Measurements from ENCODE around the gene EFCAB8. TPM values are rescaled to one million over a fixed set of nuclear protein-coding genes. Genes with fewer than 3 reads are reported as not detected.
"Not testable (repeated sequence)": the region's sequence is repeated elsewhere in the genome, so short reads cannot be mapped to it uniquely, and the experiment has no call there.

Gene EFCAB8
- total RNA-seq, 1 experiment from 2014 or later: 0.09 TPM

GRCh38 chr20:32903666-32904175, 45.0 kb downstream of the EFCAB8 start:
- no peak overlapping the region for H2BK120ac ChIP-seq (ENCODE audit: low read depth, low read length, poor library complexity, severe bottlenecking)
- H3K14ac ChIP-seq (ENCODE audit: insufficient read depth, low read length): no peak overlapping the region
- no peak overlapping the region for H2BK15ac ChIP-seq (ENCODE audit: low read depth, low read length)
- no peaks in the 10 kb centered on the region for H3K79me1 ChIP-seq (ENCODE audit: insufficient read depth, low read depth, low read length, poor library complexity, severe bottlenecking)
- DNase-seq: no peak
- H3K4me3 Mint-ChIP-seq: no peak overlapping the region
- no peak overlapping the region for H4K91ac ChIP-seq (ENCODE audit: insufficient read length, low read depth, low read length)
- no peak for TF ChIP-seq CTCF (conservative IDR thresholded peaks at IDR 0.05)
- H3K27ac Mint-ChIP-seq: no peak overlapping the region
- H3K23ac ChIP-seq (ENCODE audit: insufficient read length, low read depth, low read length): no peak overlapping the region
- H3K23me2 ChIP-seq (ENCODE audit: insufficient read length, low read depth, low read length, poor library complexity, severe bottlenecking): no peaks in the 10 kb centered on the region
- no peak overlapping the region for H3K4ac ChIP-seq (ENCODE audit: low read depth, low read length)
- no peak overlapping the region for H2BK12ac ChIP-seq (ENCODE audit: insufficient read length, low read depth, low read length)
- H4K5ac ChIP-seq (ENCODE audit: insufficient read length, low read depth, low read length): no peak overlapping the region
- no peak overlapping the region for H2AK5ac ChIP-seq (ENCODE audit: insufficient read length, low read length)
- no peak overlapping the region for H4K8ac ChIP-seq (replicated peaks; ENCODE audit: insufficient read length, low read depth, low read length)
- H3K27me3 ChIP-seq (ENCODE audit: insufficient read depth, low read length): no peaks in the 10 kb centered on the region
- H3K4me1 Mint-ChIP-seq: no peaks in the 10 kb centered on the region
- WGBS (ENCODE audit: extremely low coverage, insufficient read length, low lambda C conversion rate): no CpG with 5 or more reads among the region's 5 CpGs
- H3K36me3 Mint-ChIP-seq (ENCODE audit: insufficient read depth in 1 of 3, low read depth in 3 of 3): no peaks in the 10 kb centered on the region
- no peaks in the 10 kb centered on the region for H4K20me1 ChIP-seq (ENCODE audit: control insufficient read depth, insufficient read depth, insufficient read length)
- H3K18ac ChIP-seq (ENCODE audit: insufficient read length, low read depth, low read length): no peak overlapping the region
- H3K4me1 ChIP-seq (ENCODE audit: insufficient read depth, low read length): no peaks in the 10 kb centered on the region
- H3K27me3 Mint-ChIP-seq (ENCODE audit: low read depth): no peaks in the 10 kb centered on the region
- H3K79me2 ChIP-seq (ENCODE audit: insufficient read depth, low read length): no peaks in the 10 kb centered on the region
- H2BK5ac ChIP-seq (ENCODE audit: insufficient read length, low read length): no peak overlapping the region
- H3K9me3 ChIP-seq (ENCODE audit: control insufficient read depth, low read depth, low read length): no peaks in the 10 kb centered on the region
- H3T11ph ChIP-seq (ENCODE audit: low read length): no peak overlapping the region
- no peak overlapping the region for H3K27ac ChIP-seq (ENCODE audit: insufficient read length, low read depth, low read length)
- no peak overlapping the region for H3K4me2 ChIP-seq (ENCODE audit: insufficient read depth, insufficient read length, low read length)
- no peak overlapping the region for H2AFZ ChIP-seq (ENCODE audit: low read length)
- no peak overlapping the region for H3K56ac ChIP-seq (ENCODE audit: insufficient read length, low read depth, low read length)
- H3K9me3 Mint-ChIP-seq: no peaks in the 10 kb centered on the region
- H3K9ac ChIP-seq (ENCODE audit: extremely low read depth, insufficient read length, low read length): no peak overlapping the region
- no peak overlapping the region for H2BK20ac ChIP-seq (ENCODE audit: low read depth, low read length, poor library complexity, severe bottlenecking)

GRCh38 chr20:32904678-32905077, 46.0 kb downstream of the EFCAB8 start:
- not testable (repeated sequence) for H3K18ac ChIP-seq (ENCODE audit: insufficient read length, low read depth, low read length); H3K23ac ChIP-seq (ENCODE audit: insufficient read length, low read depth, low read length); H3K14ac ChIP-seq (ENCODE audit: insufficient read depth, low read length); H3K4me1 Mint-ChIP-seq; H2BK12ac ChIP-seq (ENCODE audit: insufficient read length, low read depth, low read length); H3K9me3 Mint-ChIP-seq; H3K36me3 Mint-ChIP-seq (ENCODE audit: insufficient read depth in 1 of 3, low read depth in 3 of 3); H3K4me1 ChIP-seq (ENCODE audit: insufficient read depth, low read length); H2AFZ ChIP-seq (ENCODE audit: low read length); H3K4me3 Mint-ChIP-seq; H4K91ac ChIP-seq (ENCODE audit: insufficient read length, low read depth, low read length); H3K9ac ChIP-seq (ENCODE audit: extremely low read depth, insufficient read length, low read length); H3K23me2 ChIP-seq (ENCODE audit: insufficient read length, low read depth, low read length, poor library complexity, severe bottlenecking); H2BK20ac ChIP-seq (ENCODE audit: low read depth, low read length, poor library complexity, severe bottlenecking); H3K27me3 ChIP-seq (ENCODE audit: insufficient read depth, low read length); H2BK5ac ChIP-seq (ENCODE audit: insufficient read length, low read length); H2BK15ac ChIP-seq (ENCODE audit: low read depth, low read length); H4K5ac ChIP-seq (ENCODE audit: insufficient read length, low read depth, low read length); H4K20me1 ChIP-seq (ENCODE audit: control insufficient read depth, insufficient read depth, insufficient read length); H3T11ph ChIP-seq (ENCODE audit: low read length); H3K9me3 ChIP-seq (ENCODE audit: control insufficient read depth, low read depth, low read length); H3K27me3 Mint-ChIP-seq (ENCODE audit: low read depth); H3K4me2 ChIP-seq (ENCODE audit: insufficient read depth, insufficient read length, low read length); DNase-seq; H3K4ac ChIP-seq (ENCODE audit: low read depth, low read length); H4K8ac ChIP-seq (replicated peaks; ENCODE audit: insufficient read length, low read depth, low read length); H3K56ac ChIP-seq (ENCODE audit: insufficient read length, low read depth, low read length); H2BK120ac ChIP-seq (ENCODE audit: low read depth, low read length, poor library complexity, severe bottlenecking); H2AK5ac ChIP-seq (ENCODE audit: insufficient read length, low read length); H3K79me2 ChIP-seq (ENCODE audit: insufficient read depth, low read length); H3K27ac ChIP-seq (ENCODE audit: insufficient read length, low read depth, low read length); H3K79me1 ChIP-seq (ENCODE audit: insufficient read depth, low read depth, low read length, poor library complexity, severe bottlenecking)
- no CpG with 5 or more reads among the region's 7 CpGs for WGBS (ENCODE audit: extremely low coverage, insufficient read length, low lambda C conversion rate)
- 0 out of 7 replicates have a peak overlapping the region, but pooled peaks of 1 of the 3 experiments have one; percentile 48 for H3K27ac Mint-ChIP-seq

Data from H9 (cell line).